GM19467 (cell line): ENCODE measurements around the gene RSPH1.

Experiments
- ATAC-seq: cut with Tn5 transposase; IDR thresholded peaks from one replicate; pipeline ENCODE4 v1.9.1; 2021; ENCODE audit warnings: mild to moderate bottlenecking, moderate library complexity; ENCODE audit not compliant: unreplicated experiment

The RSPH1 gene

DNA sequence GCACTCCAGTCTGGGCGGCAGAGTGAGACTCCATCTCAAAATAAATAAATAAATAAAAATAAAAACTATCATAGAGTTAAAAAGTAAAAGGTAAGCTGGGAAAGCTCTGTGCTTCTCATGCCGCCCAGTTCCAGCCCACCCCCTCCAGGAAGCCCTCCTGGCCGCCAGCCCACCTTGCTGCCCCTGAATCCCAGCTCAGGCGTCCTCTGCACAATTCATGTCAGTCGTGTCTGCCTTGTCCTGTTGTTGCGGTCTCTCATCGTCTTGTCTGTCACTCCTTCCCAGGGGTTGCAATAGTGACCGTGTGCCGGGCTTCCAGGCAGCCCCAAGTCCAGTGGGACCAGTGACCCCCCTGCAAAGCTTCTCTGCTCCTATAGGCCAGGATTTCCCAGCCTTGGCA lies 44.1 kb downstream of the RSPH1 start:
- no peak for ATAC-seq

GRCh38 chr21:42448686-42449085 lies 47.3 kb downstream of the RSPH1 start:
- no peak for ATAC-seq

DNA sequence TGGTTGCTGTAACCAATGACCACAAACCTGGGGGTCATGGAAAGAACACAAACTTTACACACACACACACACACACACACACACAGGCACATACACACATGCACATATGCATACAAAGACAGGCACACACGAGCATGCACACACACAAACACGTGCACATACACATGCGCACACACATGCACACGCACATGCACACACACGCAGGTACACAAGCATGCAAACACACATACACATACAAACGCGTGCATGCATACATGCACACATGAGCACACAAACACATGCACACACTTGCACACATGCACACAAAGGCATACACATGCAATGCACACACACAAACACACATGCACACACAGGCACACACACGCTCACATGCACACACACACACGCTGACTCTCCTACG lies 48.3 kb downstream of the RSPH1 start:
- ATAC-seq = no peak

DNA sequence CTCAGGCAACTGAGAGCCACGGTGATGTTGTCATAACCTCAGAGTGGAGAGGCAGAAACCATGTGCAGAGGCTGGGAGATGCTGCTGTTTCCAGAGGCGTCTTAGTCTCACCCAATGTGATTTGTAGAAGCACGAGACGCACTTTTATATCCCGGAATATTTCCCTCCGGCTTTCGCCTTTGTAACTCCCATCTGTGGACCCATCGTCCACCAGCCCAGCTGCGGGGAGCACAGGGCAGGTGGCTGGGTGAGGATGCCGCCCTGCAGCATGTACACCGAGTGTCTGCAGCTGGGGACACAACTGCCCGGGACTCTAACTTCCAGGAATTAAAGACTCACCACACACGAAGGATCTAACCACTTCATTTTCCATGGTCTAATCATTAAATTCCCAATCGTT lies 48.8 kb downstream of the RSPH1 start:
- ATAC-seq = no peak

DNA sequence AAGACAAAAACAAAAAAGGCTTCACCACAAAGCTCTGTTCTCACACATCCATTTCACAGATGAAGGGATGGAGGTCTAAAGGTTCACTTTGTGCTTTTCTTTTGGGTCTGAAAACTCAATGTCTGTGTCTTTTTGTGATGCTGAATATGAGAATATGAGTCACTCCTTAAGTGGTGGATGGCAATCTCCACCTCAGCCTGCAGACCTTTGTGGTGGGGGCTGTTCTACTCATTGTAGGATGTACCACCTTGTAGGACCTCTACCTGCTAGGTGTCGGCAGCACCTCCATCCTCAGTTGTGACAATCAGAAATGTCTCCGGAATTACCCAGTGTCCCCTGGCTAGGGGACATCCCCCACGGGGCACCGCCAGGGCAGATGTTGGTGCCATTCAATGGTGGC lies 49.5 kb downstream of the RSPH1 start:
- ATAC-seq = no peak

DNA sequence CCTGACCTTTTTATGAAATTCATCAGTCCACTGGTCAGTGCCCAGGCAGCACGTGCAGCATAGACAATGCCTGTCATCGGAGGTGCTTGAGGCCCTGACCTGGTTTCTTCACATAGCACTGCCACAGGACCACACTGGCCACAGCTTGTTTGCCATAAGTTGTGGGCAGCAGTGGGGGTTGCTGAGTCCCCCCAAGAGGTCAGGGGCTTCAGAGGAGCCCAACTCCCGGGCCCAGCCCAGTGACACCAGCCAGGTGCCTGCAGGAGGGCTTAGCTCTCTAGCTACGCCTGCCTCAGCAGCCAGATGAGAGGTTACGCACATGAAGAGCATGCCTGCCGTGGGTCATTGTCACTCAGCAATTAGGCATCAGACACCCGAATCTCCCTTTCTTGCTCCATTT lies 50.7 kb downstream of the RSPH1 start:
- no peak for ATAC-seq

DNA sequence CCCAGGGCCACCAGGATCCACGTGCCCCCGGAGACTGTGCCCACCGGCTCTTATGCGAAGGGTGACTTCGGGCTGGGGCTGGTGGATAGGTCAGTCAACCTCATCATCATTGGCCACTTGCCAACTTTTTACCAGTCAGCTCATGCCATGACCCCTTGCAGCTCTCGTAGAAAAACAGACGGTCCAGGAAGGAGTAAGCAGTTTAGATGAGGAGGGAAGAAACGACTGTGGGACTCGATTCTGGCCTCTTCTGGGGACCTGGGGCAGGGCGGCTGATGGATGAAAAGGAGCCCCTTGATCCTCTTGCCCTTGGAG lies 51.3 kb downstream of the RSPH1 start:
- no peak for ATAC-seq

GRCh38 chr21:42443876-42444744 lies 51.9 kb downstream of the RSPH1 start:
- ATAC-seq = no peak

GRCh38 chr21:42443181-42443785 lies 52.7 kb downstream of the RSPH1 start:
- ATAC-seq = no peak

DNA sequence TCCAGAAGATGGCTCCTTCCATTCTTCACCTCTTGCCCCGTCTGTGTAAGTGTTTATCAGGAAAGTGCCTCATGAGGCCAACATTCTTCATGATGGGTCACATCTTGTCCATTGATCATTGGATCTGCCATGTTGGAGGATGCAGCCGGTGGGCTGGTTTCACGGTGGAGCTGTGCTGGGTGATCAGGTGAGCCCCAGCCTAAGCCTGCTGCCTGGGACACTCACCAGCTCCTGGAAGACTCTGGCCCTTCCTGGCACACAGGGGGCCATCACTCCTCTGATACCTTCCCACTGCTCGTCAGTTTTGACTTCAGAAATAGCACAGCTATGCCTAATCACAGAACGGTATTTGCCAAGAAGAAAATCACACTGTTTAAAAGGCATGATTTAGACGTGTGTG lies 54.1 kb downstream of the RSPH1 start:
- no peak for ATAC-seq

DNA sequence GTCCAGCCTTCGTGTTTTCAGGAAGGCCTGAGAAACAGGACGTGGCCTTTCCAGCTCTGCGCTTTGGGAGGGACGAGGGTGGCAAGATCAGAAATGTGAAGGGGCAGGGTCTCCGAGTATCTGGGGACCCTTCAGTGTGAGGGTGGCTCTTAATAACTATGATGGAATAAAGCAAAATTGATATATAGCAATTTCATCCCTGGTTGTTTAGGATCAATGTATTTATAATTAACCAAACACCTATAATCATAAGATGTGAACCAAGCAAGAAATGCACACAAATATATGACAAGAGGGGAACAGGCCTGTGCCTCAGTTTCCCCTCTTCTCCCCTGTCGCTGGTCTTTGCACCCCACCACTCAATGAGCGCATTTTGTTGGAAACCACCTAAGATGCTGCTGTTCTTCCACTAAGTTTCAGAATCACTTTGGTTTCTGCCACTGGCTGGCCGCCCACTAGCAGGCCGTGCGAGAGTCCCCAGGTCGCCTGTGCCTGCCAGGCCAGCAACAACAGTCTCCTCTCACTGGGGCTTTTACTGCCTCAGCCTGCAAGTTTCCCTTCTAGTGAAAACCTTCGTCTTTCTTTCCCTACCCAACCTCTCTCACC lies 55.7 kb downstream of the RSPH1 start:
- no peak for ATAC-seq

DNA sequence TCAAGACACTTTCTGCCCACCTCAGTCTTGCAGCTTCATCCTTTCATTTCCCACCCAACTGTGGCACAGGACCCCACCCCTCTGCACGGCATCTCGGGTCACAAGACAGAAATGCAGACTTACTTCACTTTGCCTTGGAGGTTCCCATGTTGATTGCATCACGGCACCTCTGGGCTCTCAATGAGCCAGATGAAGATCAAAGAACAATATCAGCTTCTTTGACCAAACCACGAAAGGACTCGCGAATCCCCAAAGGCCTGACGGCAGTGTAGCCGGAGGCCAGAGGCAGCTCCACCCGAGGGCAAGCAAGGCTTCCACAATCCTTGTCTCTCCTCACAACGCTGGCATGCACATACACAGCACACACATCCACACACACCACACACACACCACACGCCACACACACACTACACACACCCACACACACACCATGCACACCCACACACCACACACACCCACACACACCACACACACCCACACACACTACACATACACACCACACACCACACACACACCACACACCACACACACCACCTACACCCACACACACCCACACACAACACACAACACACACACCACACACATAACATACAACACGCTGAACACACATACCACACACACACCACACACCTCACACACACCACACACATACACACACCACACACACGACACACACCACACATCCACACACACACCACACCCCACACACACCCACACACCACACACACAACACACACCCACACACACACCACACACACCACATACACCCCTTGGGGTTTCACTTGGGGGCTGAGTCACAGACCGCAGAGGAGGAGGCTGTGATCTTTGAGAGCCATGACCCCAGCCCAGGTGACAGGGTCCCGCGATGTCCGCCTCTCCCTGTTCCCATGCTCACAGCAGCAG lies 56.5 kb downstream of the RSPH1 start:
- no peak for ATAC-seq

DNA sequence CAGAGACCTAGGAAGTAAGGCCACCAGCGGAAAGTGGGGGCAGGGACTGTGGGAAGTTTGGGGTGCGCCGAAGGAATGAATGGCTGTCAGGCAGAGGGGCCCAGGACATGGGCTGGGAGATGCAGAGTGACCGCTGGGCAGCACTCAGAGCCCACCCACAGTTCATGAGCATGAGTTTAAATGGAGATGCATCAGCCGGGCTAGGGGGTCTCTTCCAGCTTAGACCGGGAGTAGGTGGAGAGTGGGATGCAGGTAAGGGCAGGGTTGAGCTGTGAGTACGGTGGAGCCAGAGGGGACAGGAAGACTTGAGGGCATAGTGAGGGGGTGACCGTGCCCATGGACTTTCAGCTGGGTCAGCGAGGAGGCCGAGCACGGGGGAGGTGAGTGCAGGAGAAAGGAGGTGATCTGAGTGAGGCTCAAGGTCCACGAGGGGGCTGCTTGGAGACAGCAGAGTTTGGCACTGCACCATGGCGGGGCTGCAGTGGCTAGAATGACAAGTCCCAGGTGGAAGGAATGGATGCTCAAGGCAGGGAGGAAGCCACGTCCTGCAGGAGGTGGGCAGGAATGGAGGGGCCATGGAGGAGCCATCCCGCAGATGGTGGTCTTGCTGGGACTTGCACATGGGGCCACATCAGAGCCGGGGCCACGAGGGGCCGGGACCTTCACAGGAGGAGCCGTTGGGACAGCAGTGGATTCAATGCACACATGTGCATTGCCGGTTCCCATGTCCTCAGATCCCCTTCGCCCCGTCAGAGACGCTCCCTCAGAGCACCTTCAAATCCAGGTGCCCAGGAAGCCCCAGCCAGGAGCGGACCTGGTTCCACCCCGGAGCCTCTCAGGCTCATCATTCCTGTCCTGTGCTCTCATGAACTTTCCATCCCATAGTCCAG lies 57.5 kb downstream of the RSPH1 start:
- no peak for ATAC-seq

DNA sequence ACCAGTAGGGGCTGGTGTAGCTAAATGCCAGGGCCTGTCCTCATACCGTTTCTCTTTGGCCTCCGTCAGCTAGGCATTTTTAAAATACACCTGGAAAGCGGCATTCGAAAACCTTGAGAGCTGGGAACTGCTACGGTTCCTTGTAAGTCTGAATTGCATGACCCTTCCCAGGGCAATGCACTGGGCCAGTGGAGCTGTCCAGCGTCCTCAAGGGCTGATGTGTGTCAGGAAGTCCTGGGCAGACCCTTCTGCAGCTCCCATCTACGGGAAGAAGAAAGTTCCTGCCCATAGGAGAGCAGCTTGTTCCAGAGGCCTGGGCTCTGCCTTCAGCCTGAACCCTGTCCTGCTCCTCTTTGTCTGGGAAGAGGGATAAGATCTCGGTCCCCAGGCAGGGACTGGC lies 58.2 kb downstream of the RSPH1 start:
- ATAC-seq = no peak

DNA sequence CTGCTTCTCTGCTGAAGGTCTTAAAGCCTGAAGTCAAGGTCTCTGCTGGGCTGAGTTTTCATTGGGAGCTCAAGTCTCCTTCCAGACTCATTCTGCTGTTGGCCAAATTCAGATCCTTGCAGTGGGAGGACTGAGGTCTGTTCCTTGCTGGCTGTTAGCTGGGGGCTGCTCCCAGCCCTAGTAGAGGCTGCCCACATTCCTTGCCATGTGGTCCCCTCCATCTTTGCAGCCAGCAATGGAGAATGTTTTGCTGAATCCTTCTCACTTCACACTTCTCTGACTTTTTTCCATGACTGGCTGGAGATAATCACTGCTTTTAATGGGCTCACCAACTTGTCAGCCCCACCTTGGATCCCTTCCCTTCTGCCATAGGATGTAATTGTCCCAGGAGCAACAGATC lies 59.1 kb downstream of the RSPH1 start:
- no peak for ATAC-seq

GRCh38 chr21:42435833-42436232 lies 60.2 kb downstream of the RSPH1 start:
- no peak for ATAC-seq

DNA sequence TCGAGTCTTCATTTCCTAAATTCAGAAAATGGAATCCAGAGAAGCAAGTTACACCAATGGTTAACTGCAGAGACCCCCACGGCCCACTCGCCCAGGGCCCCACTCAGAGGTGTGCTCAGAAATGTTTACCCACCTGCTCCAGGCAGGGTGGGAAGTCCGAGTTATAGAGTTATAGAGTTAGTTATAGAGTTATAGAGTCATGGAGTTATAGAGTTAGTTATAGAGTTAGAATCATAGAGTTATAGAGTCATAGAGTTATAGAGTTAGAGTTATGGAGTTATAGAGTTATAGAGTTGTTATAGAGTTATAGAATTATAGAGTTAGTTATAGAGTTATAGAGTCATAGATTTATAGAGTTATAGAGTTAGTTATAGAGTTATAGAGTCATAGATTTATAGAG lies 60.6 kb downstream of the RSPH1 start:
- no peak for ATAC-seq

DNA sequence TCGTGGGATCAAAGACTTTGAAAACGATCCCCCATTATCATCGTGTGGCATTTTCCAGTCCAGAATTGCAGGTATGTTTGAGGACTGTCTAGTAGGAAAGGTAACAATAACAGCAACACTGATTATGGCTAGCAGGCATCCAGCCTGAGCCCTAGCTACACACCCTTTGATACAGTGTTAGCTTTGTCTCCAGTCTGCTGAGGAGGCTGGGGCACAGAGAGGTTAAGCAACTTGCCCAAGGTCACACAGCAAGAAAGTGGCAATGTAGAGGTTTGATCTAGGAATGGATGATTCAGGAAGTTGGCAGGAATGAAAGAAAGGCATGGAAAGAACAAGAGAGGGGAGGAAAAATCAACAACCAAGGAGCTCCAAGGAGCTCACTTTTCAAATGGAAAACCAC lies 61.1 kb downstream of the RSPH1 start:
- no peak for ATAC-seq

DNA sequence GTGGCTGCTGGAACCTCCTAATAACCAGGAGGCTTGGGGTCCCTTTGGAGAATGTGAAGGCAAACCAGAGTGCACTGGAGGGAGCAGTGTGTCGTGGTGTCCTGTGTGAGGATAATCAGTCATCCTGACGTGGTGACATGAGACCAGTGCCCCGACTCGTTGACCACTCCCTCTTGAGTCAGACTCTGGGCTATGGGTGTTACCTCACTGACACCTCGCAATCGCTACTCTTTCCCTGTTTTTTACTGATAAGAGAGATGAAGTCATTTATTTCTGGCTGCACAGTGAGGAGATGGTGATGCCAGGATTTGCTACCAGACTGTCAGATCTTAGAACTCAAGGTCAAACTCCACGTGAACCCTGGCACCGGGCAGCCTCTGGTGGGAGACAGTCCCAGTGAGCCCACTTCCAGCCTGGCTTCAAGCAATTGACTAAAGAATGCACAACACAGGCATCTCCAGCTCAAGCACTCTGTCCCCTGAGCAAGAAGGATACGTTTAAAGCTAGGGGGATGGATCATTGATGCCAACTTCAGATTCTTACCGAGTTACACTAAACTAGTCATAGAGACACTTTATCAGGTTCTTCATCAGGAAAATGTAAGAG lies 62.0 kb downstream of the RSPH1 start:
- ATAC-seq = no peak

GRCh38 chr21:42432695-42433094 lies 63.3 kb downstream of the RSPH1 start:
- ATAC-seq = no peak
